Astrocyte of the cerebellum (primary cell): ENCODE results near the gene FIBCD1.

Source experiments
- DNase-seq: peaks from one replicate; pipeline ENCODE4 v3.0.0-alpha.2; 2011; ENCODE audit warnings: low read depth
- H3K4me3 ChIP-seq: 2 replicates; pipeline ENCODE4 v1.5.1; 2011; ENCODE audit warnings: mild to moderate bottlenecking, low read depth, low read length, moderate library complexity
- in situ Hi-C: cut with HindIII; loops from 2 replicates; pipeline ENCODE4 v1.10.0; 2017; ENCODE audit warnings: low sequenced_read_pairs
- TF ChIP-seq, protein P1 (sequence below): IDR thresholded peaks from 2 replicates; pipeline ENCODE4 v1.5.1; 2012; ENCODE audit warnings: low read length, low read depth, moderate library complexity, mild to moderate bottlenecking; ENCODE audit errors: missing control alignments

The FIBCD1 gene

DNA sequence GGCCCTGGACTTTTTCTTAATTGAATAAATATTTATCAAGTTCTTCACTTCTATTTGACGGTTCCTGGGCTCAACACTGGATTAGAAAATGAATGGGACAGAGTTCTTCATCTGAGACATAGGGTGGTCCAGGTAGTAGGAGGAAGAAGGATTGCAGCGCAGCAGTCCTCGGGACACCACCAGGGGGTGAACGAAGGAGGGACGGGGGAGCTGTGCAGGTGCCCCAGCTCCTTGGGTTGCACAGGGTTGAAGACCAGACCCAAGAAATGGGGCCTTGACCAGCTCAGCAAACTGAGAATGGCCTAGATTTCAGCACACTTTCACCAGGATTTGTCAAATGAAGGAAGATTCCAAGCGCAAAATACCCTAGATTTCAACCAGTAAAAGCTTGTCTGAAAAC, 74.5 kb downstream of the FIBCD1 start:
- TF ChIP-seq, protein P1, sequence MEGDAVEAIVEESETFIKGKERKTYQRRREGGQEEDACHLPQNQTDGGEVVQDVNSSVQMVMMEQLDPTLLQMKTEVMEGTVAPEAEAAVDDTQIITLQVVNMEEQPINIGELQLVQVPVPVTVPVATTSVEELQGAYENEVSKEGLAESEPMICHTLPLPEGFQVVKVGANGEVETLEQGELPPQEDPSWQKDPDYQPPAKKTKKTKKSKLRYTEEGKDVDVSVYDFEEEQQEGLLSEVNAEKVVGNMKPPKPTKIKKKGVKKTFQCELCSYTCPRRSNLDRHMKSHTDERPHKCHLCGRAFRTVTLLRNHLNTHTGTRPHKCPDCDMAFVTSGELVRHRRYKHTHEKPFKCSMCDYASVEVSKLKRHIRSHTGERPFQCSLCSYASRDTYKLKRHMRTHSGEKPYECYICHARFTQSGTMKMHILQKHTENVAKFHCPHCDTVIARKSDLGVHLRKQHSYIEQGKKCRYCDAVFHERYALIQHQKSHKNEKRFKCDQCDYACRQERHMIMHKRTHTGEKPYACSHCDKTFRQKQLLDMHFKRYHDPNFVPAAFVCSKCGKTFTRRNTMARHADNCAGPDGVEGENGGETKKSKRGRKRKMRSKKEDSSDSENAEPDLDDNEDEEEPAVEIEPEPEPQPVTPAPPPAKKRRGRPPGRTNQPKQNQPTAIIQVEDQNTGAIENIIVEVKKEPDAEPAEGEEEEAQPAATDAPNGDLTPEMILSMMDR, result no peak
- in situ Hi-C loops, result no loop called here

DNA sequence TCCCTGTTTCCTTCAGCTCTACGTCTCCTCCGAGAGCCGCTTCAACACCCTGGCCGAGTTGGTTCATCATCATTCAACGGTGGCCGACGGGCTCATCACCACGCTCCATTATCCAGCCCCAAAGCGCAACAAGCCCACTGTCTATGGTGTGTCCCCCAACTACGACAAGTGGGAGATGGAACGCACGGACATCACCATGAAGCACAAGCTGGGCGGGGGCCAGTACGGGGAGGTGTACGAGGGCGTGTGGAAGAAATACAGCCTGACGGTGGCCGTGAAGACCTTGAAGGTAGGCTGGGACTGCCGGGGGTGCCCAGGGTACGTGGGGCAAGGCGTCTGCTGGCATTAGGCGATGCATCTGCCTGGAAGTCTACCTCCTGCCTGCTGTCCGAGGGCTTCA, 76.3 kb downstream of the FIBCD1 start:
- TF ChIP-seq, protein P1, result no peak
- no peak for DNase-seq
- in situ Hi-C loops, result no loop called here
- H3K4me3 ChIP-seq, result no peak overlapping the region

More for the DNA sequence above, 74.5 kb downstream of the FIBCD1 start:
- no peak for DNase-seq
- H3K4me3 ChIP-seq, result no peak overlapping the region

DNA sequence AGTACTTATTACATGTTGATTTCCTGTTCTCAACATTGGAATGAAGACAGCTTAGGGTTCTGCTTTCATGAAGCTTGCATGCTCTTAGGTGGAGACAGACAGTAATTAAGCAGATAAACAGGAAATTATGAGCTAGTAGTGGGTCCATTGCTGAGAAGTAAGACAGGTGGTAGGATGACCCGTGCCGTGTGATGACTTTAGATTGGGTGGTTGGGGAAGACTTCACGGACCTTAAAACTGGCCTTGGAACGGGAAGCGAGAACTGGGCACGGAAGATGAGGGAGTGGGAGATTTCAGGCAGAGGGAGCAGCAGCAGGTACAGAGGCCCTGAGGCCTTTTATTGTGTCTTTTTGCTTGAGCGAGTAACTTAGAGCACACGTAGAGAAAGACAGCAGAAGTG, 76.8 kb downstream of the FIBCD1 start:
- H3K4me3 ChIP-seq, result no peak overlapping the region
- DNase-seq, result no peak
- TF ChIP-seq, protein P1, result no peak
- in situ Hi-C loops, result no loop called here

DNA sequence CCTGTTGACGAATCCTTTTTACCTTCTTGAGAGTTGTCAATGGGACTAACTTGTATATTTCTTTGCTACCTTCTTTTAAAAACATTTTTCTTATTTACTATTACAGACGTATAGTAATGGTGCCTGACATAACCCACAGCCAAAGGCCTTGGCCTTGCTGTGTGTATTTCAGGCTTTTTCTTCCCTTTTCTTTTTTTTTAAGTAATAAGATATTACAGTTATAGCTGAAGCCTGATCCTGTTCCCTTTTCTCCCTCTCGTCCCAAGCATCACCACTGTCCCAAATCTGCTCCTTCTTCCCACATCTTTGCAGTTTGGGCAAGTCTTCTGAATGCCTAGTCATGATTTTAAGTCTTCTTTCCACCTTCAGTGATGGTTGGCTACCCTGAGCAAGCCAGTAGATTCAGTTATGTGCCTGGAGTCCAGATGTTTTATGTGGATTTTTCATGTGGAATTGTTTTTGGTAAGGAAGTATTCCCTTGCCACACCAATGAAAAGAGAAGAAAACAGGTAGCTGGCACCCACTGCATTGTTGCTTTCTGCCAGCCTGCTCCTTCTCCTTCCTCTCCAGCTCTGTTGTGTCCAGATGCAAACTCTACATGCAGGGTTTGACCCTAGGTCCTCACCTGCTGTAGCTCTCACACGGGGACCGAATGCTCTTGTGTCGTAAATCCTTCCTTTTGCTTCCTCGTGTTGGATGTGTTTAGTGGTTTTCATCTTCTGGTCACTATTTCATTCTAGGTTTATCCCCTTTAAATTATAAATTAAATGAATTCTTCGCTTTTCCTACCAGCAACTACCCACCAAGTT, 77.5 kb downstream of the FIBCD1 start:
- TF ChIP-seq, protein P1, result no peak
- in situ Hi-C loops, result no loop called here
- no peak for DNase-seq
- H3K4me3 ChIP-seq, result no peak overlapping the region

DNA sequence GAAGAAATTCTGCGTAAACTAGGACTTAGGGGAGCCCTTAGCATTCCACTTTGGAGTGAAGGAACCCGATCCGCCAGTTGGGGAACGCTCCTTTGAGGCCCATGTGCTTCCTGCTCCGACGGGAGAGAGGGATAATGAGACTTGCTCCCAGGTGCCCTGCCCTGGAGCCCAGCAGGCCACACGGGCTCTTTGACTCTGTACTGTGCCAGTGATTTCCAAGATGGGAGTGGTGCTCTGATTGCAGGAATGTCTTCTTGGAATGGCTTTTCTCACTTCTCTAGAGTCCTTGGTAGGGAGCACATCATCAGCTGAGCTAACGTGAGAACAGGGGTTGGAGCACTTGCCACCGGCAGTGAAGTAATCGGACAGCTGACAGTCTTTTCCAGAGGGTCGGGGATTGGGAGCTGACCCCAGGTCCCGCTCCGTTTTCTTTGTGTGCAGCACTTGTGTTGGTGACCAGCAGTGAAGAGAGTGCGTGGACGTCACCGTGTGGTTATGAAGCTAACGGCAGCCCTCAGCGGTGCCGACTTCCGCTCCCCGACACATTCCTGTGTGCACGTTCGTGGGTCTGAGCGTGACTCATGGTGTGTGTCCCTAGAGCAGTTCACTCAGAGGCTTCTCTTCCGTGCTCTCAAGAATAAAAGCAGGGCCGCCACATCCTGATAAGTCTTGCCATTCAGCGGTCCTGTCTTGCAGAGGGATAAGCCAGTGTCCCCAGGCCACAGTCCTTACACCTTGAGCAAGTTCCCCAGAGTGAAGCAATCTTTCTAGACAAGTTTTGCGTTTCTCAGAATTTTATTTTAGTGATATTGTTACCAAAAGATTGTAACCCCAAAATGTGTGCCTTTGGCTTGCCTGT, 78.4 kb downstream of the FIBCD1 start:
- in situ Hi-C loops, result no loop called here
- no peak overlapping the region for H3K4me3 ChIP-seq
- DNase-seq, result peak; percentile 96
- TF ChIP-seq, protein P1, result peak; percentile 29
